Measurements from ENCODE around the gene ZNF324. TPM values are rescaled to one million over a fixed set of nuclear protein-coding genes. Genes with fewer than 3 reads are reported as not detected.

Gene ZNF324
- total and polyA plus RNA-seq, 2 of the 13 experiments (the other 11 are each of a cell fraction or from before 2014, with no cell fraction given), result 1.1 to 4.7 TPM

- TF ChIP-seq CBX5 (CRISPR knock-in tag; IDR thresholded peaks at IDR 0.05; ENCODE audit: borderline replicate concordance) (no peak), CC2D1A (CRISPR knock-in tag; IDR thresholded peaks at IDR 0.05) (0 out of 2 replicates have a peak, but pooled peaks have one; percentile 4), ZNF263 (CRISPR knock-in tag; IDR thresholded peaks at IDR 0.05) (peak; percentile 15; the same call in 1 of the 2 replicates), SMAD9 (CRISPR knock-in tag; IDR thresholded peaks at IDR 0.05) (no peak), ZNF567 (CRISPR knock-in tag; IDR thresholded peaks at IDR 0.05; ENCODE audit: borderline replicate concordance) (0 out of 2 replicates have a peak, but pooled peaks have one; percentile 1), BRD4 (CRISPR knock-in tag; IDR thresholded peaks at IDR 0.05) (0 out of 2 replicates have a peak, but pooled peaks have one; percentile 2), NKX3-1 (CRISPR knock-in tag; IDR thresholded peaks at IDR 0.05) (peak; percentile 69; the same call in 1 of the 2 replicates), PHF20 (CRISPR knock-in tag; IDR thresholded peaks at IDR 0.05) (no peak), SMAD1 (CRISPR knock-in tag; IDR thresholded peaks at IDR 0.05; ENCODE audit: borderline replicate concordance, low read depth) (0 out of 2 replicates have a peak, but pooled peaks have one; percentile 18), ZNF225 (CRISPR knock-in tag; IDR thresholded peaks at IDR 0.05) (0 out of 2 replicates have a peak, but pooled peaks have one; percentile 15), RBFOX2 (IDR thresholded peaks at IDR 0.05; ENCODE audit: low read depth, low read length) (no peak), NFYC (CRISPR knock-in tag; IDR thresholded peaks at IDR 0.05) (no peak), ZNF251 (CRISPR knock-in tag; IDR thresholded peaks at IDR 0.05) (no peak), ZSCAN22 (CRISPR knock-in tag; IDR thresholded peaks at IDR 0.05) (no peak), ZNF713 (CRISPR knock-in tag; IDR thresholded peaks at IDR 0.05) (no peak; the same call in 1 of the 2 replicates), ATM (IDR thresholded peaks at IDR 0.05; ENCODE audit: borderline replicate concordance) (no peak), MEIS1 (CRISPR knock-in tag; IDR thresholded peaks at IDR 0.05; ENCODE audit: borderline replicate concordance) (no peak), GABPB1 (CRISPR knock-in tag; IDR thresholded peaks at IDR 0.05) (no peak), ZNF430 (CRISPR knock-in tag; IDR thresholded peaks at IDR 0.05) (no peak), ZSCAN21 (CRISPR knock-in tag; IDR thresholded peaks at IDR 0.05; ENCODE audit: borderline replicate concordance) (no peak), MED13 (CRISPR knock-in tag; IDR thresholded peaks at IDR 0.05) (peak; percentile 72; the same call in 1 of the 2 replicates), ZNF775 (CRISPR knock-in tag; IDR thresholded peaks at IDR 0.05; ENCODE audit: borderline replicate concordance) (no peak), SETDB1 (CRISPR knock-in tag; IDR thresholded peaks at IDR 0.05; ENCODE audit: borderline replicate concordance) (no peak), ZNF75D (CRISPR knock-in tag; IDR thresholded peaks at IDR 0.05; ENCODE audit: borderline replicate concordance) (peak; percentile 50; the same call in 1 of the 2 replicates)
- TF ChIP-seq, protein P1, sequence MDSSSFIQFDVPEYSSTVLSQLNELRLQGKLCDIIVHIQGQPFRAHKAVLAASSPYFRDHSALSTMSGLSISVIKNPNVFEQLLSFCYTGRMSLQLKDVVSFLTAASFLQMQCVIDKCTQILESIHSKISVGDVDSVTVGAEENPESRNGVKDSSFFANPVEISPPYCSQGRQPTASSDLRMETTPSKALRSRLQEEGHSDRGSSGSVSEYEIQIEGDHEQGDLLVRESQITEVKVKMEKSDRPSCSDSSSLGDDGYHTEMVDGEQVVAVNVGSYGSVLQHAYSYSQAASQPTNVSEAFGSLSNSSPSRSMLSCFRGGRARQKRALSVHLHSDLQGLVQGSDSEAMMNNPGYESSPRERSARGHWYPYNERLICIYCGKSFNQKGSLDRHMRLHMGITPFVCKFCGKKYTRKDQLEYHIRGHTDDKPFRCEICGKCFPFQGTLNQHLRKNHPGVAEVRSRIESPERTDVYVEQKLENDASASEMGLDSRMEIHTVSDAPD (CRISPR knock-in tag; IDR thresholded peaks at IDR 0.05), result no peak
- TF ChIP-seq, protein P2, sequence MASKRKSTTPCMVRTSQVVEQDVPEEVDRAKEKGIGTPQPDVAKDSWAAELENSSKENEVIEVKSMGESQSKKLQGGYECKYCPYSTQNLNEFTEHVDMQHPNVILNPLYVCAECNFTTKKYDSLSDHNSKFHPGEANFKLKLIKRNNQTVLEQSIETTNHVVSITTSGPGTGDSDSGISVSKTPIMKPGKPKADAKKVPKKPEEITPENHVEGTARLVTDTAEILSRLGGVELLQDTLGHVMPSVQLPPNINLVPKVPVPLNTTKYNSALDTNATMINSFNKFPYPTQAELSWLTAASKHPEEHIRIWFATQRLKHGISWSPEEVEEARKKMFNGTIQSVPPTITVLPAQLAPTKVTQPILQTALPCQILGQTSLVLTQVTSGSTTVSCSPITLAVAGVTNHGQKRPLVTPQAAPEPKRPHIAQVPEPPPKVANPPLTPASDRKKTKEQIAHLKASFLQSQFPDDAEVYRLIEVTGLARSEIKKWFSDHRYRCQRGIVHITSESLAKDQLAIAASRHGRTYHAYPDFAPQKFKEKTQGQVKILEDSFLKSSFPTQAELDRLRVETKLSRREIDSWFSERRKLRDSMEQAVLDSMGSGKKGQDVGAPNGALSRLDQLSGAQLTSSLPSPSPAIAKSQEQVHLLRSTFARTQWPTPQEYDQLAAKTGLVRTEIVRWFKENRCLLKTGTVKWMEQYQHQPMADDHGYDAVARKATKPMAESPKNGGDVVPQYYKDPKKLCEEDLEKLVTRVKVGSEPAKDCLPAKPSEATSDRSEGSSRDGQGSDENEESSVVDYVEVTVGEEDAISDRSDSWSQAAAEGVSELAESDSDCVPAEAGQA (IDR thresholded peaks at IDR 0.05; ENCODE audit: low read depth), result no peak
- TF ChIP-seq, protein P2 (CRISPR knock-in tag; IDR thresholded peaks at IDR 0.05; ENCODE audit: borderline replicate concordance), result no peak
Measured at GRCh38 chr19:58519087-58519354, 52.1 kb downstream of the ZNF324 start (continued).
